Erythroblast (primary cell): Measurements from ENCODE around the gene PM20D2.

Experiments used
- GATA1 ChIP-seq: IDR thresholded peaks from 2 replicates; pipeline ENCODE4 v1.6.1; 2011; ENCODE audit warnings: low read depth, mild to moderate bottlenecking, control low read depth, low read length, moderate library complexity
- POLR2A ChIP-seq: IDR thresholded peaks from 2 replicates; pipeline ENCODE4 v1.6.1; 2011; ENCODE audit warnings: mild to moderate bottlenecking, low read length

DNA sequence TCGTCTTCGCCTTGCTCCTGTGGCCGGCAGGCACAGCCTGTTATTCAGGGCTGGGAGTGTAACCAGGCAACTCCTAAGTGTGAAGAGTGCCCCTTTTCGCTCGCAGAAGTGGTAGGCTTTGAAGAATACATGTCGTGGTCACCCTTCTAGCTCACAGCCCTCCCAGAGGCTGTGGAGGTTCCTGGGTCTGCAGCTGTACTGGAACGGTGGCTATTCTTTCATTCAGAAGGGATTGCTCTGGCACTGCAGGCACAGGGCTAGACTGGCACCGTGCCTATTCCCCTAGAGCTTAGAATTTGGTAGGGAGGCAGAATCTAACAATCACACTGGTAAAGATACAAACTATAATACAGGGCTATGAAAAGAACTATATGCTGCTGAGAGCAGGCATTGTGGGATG, 26.9 kb upstream of the PM20D2 start:
- TF ChIP-seq POLR2A (no peak), GATA1 (no peak)
